B cell (primary cell): ENCODE measurements around the gene KIRREL3.

Experiments used
- CTCF ChIP-seq: fragments of 200-600 bp; IDR thresholded peaks from one replicate; pipeline ENCODE4 v1.8.0; 2022; ENCODE audit warnings: antibody characterized with exemption, mild to moderate bottlenecking
- EZH2 ChIP-seq: IDR thresholded peaks from 2 replicates; pipeline ENCODE4 v1.6.1; 2012; ENCODE audit warnings: borderline replicate concordance, low read depth, mild to moderate bottlenecking, moderate library complexity, low read length; ENCODE audit not compliant: insufficient read depth, poor library complexity, severe bottlenecking

DNA sequence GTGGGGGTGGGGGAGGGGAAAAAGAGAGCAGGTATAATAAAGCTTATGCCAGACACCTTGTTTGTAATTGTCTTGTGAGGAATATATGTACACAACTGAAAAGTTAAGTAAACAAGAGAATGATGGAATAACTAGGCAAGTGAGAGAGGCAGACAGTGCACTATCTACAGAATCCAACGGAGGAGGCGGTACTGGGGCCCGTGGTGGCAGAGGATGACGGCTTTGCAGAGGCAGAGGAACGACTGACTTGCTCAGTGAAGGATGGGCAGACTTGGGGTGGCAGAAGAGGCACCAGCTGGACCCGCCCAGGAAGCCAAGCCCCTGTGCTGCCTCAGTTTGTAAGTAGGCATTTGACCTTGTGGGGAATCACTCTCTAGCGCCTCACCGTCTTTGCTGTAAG is 347.5 kb downstream of the KIRREL3 start:
- TF ChIP-seq CTCF: no peak
- no peak for TF ChIP-seq EZH2
